GM18868 (cell line): Measurements from ENCODE around the gene EVA1C.
A peak's percentile ranks its signal among the peaks of the same experiment; 100 is the strongest.
"Not testable (repeated sequence)": the region's sequence is repeated elsewhere in the genome, so short reads cannot be mapped to it uniquely, and the experiment has no call there.

Source experiments
- ATAC-seq: cut with Tn5 transposase; IDR thresholded peaks from one replicate; pipeline ENCODE4 v1.9.1; 2021; ENCODE audit warnings: mild to moderate bottlenecking, moderate library complexity; ENCODE audit not compliant: unreplicated experiment

Gene EVA1C

GRCh38 chr21:32390537-32391224 lies 21.8 kb upstream of the EVA1C start:
- not testable (repeated sequence) for ATAC-seq

DNA sequence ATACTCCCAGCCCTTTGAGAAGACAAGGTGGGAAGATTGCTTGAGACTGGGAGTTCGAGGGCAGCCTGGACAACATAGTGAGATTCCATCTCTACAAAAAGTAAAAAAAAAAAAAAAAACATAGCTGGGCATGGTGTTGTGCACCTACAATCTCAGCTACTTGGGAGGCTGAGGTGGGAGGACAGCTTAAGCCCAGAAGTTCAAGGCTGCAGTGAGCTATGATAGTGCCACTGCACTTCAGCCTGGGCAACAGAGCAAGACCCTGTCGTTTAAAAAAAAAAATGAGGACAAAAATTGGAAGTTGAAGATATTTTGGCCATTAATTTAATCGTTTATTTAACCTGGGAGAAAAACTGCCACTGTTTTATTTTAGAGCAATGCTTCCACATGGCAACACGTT lies 20.8 kb upstream of the EVA1C start:
- no peak for ATAC-seq

GRCh38 chr21:32392299-32392879 lies 20.1 kb upstream of the EVA1C start:
- ATAC-seq: no peak

GRCh38 chr21:32392880-32393676 lies 19.4 kb upstream of the EVA1C start, which contains the start of gene URB1:
URB1 (minus strand) TSS chr21:32393012; CDS start chr21:32392910, 102 bp downstream.
- peak; percentile 95 for ATAC-seq

- no peak for ATAC-seq
These were observed 18.9 kb upstream of the EVA1C start for GRCh38 chr21:32393677-32394001.

- no peak for ATAC-seq
These were observed 9.2 kb upstream of the EVA1C start for GRCh38 chr21:32403201-32403777.

- ATAC-seq: no peak
These were observed 6.1 kb upstream of the EVA1C start for GRCh38 chr21:32406405-32406804.

DNA sequence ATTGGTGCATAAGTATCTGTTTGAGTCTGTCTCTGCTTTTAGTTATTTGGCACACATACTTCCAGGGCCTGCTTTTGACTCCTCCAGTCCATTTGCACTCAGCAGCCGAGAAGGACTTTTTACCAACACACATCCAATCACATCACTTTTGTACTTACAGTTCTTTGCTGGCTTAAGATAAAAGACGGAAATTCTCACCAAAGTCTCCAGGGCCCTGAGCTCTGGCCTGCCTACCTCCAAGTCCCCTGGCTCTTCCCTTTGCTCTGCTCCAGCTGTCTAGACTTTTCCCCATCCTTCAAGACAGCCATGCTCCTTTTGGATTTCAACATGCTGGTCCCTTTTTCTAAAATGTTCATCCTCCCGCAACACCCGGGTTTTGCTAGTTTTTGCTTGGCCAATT lies 2.2 kb upstream of the EVA1C start:
- ATAC-seq: no peak

DNA sequence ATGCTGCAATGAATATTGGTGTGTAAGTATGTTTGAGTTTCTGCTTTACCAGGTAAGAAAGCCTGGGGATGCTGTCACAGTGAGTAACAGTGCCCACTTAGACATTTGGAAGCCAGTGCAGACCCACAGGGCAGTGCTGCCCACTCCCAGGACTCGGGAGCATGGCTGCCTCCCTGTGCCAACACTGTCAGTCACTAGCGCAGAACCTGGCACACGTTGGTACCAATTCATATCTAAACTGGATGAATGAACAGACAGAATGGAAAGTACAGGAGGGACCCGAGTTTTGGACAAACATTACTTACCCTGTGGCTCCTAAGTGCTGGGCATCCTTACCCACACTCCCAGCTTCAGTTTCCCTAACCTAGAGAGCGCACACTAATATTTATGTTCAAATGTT lies 1.6 kb upstream of the EVA1C start:
- ATAC-seq: no peak

DNA sequence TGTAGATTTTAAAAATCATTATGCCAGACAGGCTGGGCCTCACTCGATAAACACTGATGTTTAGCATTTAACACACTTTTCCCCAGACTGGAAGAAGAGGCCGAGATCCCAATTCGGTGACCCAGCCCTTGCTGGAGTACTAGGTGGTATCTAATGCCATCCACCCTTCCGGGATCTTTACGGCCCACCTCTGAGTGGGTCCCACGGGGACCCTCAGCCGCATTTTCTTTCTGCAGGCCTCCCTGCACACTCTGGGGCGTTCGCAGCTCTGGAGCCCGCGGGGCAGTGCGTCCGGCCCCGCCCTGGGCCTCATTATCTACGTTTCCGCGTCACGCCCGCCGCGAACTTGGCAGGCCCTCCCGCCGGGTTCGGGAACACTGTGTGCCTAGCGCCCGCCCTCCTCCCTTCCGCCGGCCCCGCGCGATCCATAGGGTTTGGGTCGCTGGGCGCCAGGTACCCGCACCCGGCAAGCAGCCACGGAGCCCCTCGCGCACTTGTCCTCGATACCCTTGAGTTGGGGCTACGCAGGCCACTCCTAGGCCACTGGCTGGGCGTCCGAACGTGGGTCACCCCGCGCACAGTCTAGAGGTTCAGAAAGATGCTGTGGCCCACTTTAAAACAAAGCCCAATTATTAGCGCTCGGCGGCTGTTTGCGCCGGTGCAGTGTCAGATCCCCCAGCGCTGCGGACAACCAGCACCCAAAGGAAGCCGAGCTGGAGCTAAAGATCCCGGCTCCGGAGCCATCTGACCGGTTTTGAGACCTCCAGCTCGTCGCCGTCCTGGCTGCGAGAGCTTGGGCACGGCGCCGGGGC lies 950 bp upstream of the EVA1C start:
- no peak for ATAC-seq

DNA sequence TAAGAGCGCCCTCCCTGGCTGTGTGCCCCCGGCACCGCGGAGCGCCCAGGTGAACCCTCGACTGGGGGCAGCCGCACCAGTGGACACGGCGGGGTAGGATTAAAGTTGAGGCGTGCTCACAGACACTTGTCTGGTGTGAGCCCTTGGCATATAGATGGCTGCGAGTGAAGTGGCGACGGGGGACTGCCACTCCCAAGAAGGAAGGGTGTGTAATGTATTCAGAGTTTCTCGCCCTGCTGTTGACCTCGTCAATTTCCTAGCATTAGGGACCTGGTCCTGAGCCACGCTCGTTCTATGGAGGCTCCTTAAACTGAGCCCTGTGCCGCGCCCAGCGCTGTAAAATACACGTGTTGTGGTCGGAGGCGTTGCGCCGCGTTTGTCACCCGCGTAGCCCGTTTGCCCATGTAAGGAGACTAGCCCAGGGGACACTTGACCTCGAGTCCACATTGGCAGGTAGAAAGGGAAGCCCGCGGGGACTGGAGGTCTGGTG lies 554 bp downstream of the EVA1C start:
- no peak for ATAC-seq

DNA sequence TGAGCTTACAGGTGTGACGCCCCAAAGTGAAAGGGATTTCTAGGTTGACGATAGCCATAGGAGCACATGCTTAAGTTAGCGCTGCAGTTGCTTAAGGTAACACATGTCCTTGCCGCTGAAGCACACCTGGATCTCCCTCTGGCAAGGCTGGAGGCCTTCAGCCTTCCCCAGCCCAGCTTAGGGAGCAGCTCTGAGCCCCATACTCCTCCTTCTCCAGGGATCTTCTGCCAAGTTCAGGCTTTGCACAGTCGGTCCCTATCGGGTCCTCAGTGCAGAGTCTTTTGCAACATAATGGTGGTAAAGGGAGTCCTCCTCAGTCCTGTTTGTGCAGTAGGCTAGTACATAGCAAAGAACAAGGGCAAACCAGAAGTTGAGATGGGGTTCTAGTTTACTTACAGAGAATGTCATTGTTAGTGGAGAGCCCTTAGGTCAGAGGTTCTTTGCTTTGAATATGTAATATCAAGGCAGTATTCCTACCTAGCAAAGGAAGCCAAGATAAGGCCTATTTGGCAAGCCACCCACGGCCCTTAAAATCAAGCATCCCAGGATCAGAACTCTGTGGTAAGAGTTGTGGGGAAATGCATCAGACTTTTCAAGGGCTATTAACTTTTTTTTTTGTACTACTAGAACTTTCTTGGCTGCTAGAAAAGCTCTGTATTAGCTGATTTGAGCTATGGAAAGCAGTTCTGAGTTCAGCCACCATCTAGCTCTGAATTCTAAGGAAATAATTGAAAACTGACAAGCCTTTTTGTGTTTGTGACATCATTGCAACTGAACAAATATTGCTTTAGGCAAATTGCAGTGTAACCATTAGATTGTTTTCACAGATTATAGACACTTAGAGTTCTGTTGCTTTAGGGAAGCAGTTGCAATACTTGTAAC lies 1.4 kb downstream of the EVA1C start:
- no peak for ATAC-seq

DNA sequence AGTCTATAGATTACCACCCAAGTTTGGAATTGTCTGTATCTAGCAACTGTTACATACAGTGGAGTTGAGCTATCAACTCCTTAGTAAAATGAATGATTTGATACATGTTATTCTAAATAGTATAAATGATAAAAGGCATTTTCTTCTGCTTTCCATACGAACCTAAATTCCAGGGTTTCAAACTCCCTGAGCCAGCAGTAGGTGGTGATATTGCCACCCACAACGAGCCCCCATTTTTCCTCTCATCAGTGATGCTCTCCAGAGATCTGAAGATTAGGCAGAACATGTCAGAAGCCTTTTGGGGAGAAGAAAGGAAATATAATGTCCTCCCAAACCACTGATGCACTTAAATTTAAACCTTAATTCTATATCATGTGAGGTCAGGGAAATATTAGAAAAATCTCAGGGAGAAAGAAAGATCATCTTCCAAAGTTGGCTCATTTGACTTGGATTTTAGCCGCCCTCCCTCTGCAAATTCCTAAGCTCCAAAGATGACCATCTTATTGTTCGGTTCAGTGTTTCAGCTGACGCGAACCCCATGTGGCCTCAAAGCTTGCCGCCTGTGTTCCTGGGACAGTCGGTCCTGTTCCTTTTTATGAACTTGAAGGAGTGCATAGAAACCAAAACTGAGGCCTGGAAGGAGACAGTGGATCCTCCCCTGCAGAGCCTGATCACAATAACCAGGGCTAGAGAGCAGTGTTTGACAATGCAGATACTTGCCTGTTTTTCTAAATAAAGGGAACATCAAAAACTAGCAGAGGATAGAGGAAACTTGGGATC lies 2.3 kb downstream of the EVA1C start:
- ATAC-seq: no peak

DNA sequence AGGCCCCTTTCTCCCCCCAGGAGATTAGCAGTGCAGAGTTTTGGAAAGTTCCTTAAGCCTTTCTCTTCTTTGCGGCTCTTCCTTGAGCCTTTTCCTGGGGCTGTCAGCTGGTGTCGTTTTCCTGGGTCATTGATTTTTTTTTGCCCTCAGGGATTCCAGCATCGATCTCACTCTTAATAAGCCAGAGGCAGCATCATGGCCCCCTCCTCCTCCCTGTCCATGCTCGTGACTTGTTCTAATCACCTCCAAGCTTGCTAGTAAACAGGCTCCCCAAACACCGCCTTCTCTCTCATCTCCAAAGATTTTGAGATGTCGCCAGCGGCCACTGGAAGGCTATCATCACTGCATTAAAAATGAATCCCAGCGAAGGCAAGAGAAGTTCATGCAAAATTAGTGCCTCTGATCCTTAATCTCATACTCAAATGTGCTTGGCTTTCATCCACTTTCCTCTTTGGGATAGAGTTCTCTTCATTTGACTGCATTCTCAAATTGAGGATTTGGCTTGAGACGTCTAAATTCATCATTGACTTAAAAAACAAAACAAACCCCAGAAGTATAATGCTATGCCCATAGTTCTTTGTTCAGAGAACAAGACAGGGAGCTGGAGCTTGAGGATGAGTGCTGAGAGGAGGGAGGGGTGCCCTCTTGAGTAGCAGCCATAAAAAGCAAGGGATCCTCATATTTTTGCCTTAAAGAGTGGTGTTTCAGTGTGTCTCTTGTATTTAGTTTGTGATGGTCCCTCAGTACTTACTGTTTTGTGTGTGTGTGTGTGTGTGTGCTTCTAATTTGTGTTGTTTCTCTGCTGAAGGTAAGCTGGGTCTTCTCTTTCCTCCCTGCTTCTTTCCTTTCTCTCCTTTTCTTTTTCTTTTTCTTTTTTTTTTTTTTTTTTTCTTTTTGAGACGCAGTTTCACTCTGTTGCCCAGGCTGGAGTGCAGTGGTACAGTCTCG lies 3.2 kb downstream of the EVA1C start:
- no peak for ATAC-seq

GRCh38 chr21:32418146-32418545 lies 5.6 kb downstream of the EVA1C start:
- no peak for ATAC-seq

DNA sequence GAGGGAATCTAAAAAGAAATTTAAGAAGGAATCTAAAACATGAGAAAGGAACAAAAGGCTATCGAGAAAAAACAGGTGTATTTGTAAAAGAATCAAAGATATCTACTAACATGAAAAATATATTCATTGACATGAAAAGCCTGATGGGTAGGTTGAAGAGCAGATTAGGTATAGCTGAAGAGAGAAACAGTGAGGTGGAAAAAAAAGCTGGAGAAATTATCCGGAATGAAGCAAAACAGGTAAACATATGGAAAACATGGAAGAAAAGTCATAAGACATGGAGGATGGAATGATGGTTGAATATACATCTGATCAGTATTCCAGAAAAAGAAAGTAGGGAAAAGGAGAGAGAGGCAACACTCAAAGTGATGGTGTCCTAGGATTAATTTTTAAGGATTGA lies 9.6 kb downstream of the EVA1C start:
- no peak for ATAC-seq

DNA sequence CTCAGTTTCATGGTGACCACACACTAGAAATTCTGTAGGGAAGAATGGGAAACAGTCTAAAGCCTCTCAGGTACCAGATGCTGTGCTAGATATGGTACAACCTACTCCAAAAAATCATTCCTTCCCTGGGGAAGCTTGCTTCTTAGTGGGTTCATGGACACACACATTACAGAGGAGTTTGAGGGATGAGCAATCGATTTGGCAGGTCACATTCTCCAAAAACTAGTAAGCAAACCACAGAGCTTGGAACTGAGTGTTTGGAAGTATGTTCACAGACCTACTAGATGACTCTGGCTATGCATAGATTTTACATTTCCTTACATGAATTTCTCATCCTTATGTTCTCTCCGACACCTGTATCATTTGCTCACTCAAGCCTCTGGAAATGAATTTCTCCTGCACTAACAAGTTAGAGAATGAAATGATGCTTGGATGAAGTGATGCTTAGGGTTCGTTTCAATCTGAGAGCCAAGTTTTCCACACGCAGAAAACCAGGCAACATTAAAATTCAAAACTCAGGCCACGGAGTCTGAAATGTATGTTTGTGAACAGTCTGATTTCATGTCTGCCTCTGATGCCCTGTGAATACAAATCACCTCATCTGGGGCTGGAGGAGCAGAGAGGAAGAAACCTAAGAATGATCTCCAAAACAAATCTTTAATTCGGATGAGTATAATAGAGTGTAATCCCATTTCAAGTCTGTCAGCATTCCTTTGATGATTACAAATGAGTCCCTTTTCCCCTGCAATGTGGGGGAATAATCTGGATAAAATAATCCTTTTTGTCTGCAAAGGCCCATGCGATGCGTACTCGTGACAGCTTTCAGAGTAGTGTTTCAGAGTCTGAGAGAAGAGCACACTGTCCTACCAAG lies 11.0 kb downstream of the EVA1C start:
- no peak for ATAC-seq
